Motor neuron (in vitro differentiated cells): ENCODE measurements around the gene DLX6. TPM values are rescaled to one million over a fixed set of nuclear protein-coding genes. Genes with fewer than 3 reads are reported as not detected.

Experiments used
- ATAC-seq, 8 experiments: fragments of 200-7000 bp; cut with Tn5 transposase; replicated peaks in 6 of 8; 2 replicates each; pipeline ENCODE4 v1.8.0; 2021; ENCODE audit warnings: mild to moderate bottlenecking in 8 of 8, moderate library complexity in 8 of 8
- H3K27ac ChIP-seq, 2 donors: fragments of 250-450 bp; sonication (Bioruptor Pico); 2 replicates each; pipeline ENCODE4 v1.9.0; 2021; ENCODE audit warnings: antibody characterized with exemption in 2 of 2, mild to moderate bottlenecking in 2 of 2, moderate library complexity in 1 of 2
- H3K4me1 ChIP-seq, 2 donors: fragments of 250-450 bp; sonication (Bioruptor Pico); replicated peaks in 1 of 2; 2 replicates each; pipeline ENCODE4 v1.6.1; 2021; ENCODE audit warnings: antibody characterized with exemption in 2 of 2, mild to moderate bottlenecking in 2 of 2, moderate library complexity in 1 of 2
- H3K4me3 ChIP-seq, 5 donors: fragments of 250-450 bp; sonication (Bioruptor Pico); 2 replicates each; pipeline ENCODE4 v1.9.0; 2021; ENCODE audit warnings: antibody characterized with exemption in 5 of 5, mild to moderate bottlenecking in 5 of 5, moderate library complexity in 4 of 5
- WGBS, 10 experiments: fragments of 450-650 bp; shearing (Covaris generic); methylation state at CpG; one replicate each; pipeline ENCODE4 v1.0.0; 2022; 5-methylcytosine and 5-hydroxymethylcytosine counted together
- in situ Hi-C, 9 experiments: fragments of 400-800 bp; cut with MboI; loops; one replicate each; pipeline ENCODE4 v1.15.0; 2021; ENCODE audit warnings: low sequenced_read_pairs in 9 of 9, low pct_unique_long_range_greater_than_20kb in 2 of 9; ENCODE audit not compliant: unreplicated experiment in 9 of 9
- total RNA-seq, 8 experiments: library from RNA; unstranded; fragments of 300-600 nt; gene quantifications; 2 replicates each; pipeline versions ENCODE4 v1.2.3 to v1.2.4, GENCODE V29; 2022

DLX6 gene
- total RNA-seq, 8 experiments from 2014 or later: 0.10 to 5.5 (median 0.88) TPM; not detected in 1

DNA sequence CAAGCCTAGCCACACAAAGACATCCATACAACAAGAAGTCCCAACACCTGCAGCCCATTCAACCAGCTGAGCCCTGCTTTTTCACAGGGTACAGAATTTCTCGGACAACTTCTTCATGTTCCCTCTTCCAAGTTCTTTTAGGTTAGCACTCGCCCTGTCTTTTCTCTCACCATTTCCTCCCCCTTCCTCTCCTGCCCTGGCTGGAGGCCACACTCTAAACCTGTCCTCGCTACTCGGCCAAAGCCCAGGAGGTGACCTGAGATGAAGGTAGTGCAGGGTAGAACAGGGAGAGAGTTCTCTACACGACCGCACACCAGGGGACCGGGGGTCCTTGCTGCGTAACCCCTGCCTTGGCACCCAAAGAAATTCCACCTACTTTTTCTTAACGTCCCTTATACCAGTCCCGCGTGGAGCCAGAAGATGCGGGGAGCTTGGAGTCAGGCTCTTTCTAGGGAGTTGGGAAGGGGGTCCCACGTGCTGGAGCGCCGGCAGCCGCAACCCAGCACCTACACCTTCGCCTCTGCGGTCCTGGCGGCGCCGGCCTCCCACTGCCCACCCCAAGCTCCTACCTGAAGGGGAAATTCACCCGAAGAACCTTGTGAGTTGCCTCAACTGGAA is 16.0 kb upstream of the DLX6 start:
- Histone ChIP-seq H3K27ac (no peak overlapping the region), H3K4me1 (no peaks in the 10 kb centered on the region), H3K4me3 (no peak overlapping the region)
- ATAC-seq: no peak
- 0 to 20% (median 6%) methylated on average over 1 to 11 of the region's 22 CpGs; no CpG with 5 or more reads in 3 of the 10 experiments for WGBS, 10 experiments
- in situ Hi-C loops: no loop called here

DNA sequence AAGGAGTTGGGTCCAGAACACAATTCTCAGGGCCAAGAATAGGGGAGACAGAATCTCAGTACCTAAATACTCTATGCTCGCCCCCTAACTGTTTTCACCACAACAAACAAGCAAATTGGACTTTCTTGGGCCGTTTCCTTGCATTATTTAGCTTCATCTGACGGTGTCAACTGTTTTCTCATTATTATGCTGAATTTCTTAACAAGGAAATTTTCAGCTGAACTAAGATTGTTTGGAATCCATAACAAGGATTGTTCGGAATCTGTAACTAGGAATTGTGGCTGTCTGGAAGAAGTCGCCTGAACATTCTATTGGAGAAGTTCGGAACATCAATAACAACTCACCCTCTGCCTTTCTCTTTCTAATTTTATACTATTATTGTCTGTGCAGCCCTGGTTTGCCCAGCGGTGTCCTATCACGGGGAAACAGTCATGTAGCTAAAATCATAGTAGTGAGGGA is 15.5 kb upstream of the DLX6 start:
- no peak for ATAC-seq
- Histone ChIP-seq H3K4me3 (no peak overlapping the region), H3K27ac (no peak overlapping the region), H3K4me1 (no peaks in the 10 kb centered on the region)
- WGBS, 10 experiments: 0 to 30% (median 12%) methylated on average over 2 to 8 of the region's 8 CpGs
- in situ Hi-C loops: no loop called here

- Histone ChIP-seq H3K4me3 (no peak overlapping the region), H3K4me1 (no peaks in the 10 kb centered on the region), H3K27ac (no peak overlapping the region)
- whole genome bisulfite sequencing, 10 experiments: 2 to 39% (median 5%) methylated on average over 1 to 13 of the region's 13 CpGs
- in situ Hi-C loops: no loop called here
- no peak for ATAC-seq
Measured at GRCh38 chr7:96991546-96992191, 13.7 kb upstream of the DLX6 start.

DNA sequence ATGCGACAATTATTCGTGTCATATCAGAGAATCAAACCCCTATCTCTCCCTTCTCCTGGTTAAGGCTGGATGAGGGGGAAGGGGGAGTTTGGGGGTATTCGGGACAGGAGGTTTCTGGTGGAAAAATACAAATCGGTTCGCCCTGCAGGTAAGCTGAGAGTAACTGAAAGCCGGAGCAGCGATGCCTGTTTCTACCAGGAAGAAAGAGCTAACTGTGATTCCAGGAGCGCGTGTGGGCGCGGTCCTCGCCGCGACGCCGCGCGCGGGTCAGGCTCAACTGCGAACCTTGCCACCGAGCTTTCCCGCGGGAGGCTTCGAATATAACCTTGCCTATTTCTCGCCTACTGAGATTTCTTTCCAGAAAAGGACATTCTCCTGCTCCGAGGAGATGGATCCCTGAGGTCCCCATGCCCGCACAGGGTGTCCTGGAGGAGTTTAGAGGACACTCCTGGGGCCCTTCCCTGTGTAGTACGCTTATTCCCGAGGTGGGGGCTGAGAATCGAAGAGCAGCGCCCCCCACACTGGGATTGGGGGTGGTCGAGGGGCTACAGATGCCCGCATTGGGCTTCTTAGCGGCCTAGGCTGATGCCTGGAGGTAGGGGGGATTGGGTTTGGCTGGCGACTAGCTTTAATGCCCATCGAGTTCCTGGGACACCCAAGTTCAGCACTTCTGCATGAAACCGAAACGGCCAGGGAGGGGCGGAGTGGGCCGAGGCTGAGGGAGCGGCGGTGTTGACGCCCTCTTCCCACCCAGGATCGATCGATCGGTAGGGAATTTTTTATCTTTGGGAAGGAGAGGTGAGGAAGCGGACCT is 13.0 kb upstream of the DLX6 start:
- H3K4me3 ChIP-seq: no peak overlapping the region
- no peak for ATAC-seq
- no peaks in the 10 kb centered on the region for H3K4me1 ChIP-seq
- in situ Hi-C loops: no loop called here
- H3K27ac ChIP-seq: no peak overlapping the region
- WGBS, 10 experiments: 0 to 8% (median 2%) methylated on average over 2 to 34 of the region's 47 CpGs; no CpG with 5 or more reads in 2 of the 10 experiments

GRCh38 chr7:96993094-96993865 is 12.1 kb upstream of the DLX6 start:
- no peak overlapping the region for H3K27ac ChIP-seq
- no peaks in the 10 kb centered on the region for H3K4me1 ChIP-seq
- in situ Hi-C loops: no loop called here
- no peak overlapping the region for H3K4me3 ChIP-seq
- 4 to 57% (median 8%) methylated on average over 5 to 17 of the region's 27 CpGs; no CpG with 5 or more reads in 2 of the 10 experiments for WGBS, 10 experiments
- peak in 1 of 8 experiments; percentile 43 for ATAC-seq

GRCh38 chr7:96993980-96994379 is 11.4 kb upstream of the DLX6 start:
- Histone ChIP-seq H3K4me1 (no peaks in the 10 kb centered on the region), H3K4me3 (no peak overlapping the region), H3K27ac (no peak overlapping the region)
- WGBS, 10 experiments: 0 to 17% (median 9%) methylated on average over 1 of the region's 1 CpG; no CpG with 5 or more reads in 5 of the 10 experiments
- in situ Hi-C loops: no loop called here
- ATAC-seq: no peak

- in situ Hi-C loops: no loop called here
- WGBS, 10 experiments: 0 to 33% (median 20%) methylated on average over 1 to 2 of the region's 6 CpGs; no CpG with 5 or more reads in 2 of the 10 experiments
- Histone ChIP-seq H3K27ac (no peak overlapping the region), H3K4me3 (no peak overlapping the region), H3K4me1 (no peaks in the 10 kb centered on the region)
- ATAC-seq: no peak
Measured at GRCh38 chr7:96995406-96996110, 9.8 kb upstream of the DLX6 start.

GRCh38 chr7:96996111-96996957 is 9.0 kb upstream of the DLX6 start:
- in situ Hi-C loops: no loop called here
- 0 to 80% (median 0%) methylated on average over 1 to 13 of the region's 32 CpGs; no CpG with 5 or more reads in 3 of the 10 experiments for WGBS, 10 experiments
- no peaks in the 10 kb centered on the region for H3K4me1 ChIP-seq

DNA sequence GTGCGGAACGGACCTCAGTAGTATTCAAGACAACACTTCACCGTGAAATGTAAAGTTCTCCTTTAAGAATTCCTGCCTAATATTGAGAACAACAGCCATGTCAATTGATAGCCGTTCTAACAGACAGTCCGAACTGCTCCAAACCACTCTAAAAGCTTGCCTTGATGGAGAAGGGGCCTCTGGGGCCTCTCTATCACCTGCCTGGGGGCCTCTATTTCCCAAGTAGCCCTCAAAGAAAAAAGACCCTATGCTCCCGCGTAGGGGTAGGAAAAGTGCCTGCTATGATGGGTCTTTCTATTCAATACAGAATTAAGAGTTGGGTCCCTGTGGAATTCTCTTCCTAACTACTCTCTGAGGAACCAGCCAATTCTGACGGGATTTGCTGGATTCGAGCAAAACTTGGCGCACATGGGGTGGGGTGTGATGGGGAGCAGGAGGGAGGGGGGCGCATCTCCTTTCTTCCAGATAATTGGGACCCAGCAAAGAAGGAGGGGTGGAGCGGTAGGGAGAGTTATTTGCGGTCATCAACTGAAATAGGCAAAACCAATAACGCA is 8.3 kb upstream of the DLX6 start:
- H3K4me3 ChIP-seq: no peak overlapping the region
- H3K27ac ChIP-seq: no peak overlapping the region
- in situ Hi-C loops: no loop called here
- WGBS, 10 experiments: 0 to 17% (median 3%) methylated on average over 2 to 12 of the region's 14 CpGs; no CpG with 5 or more reads in 4 of the 10 experiments
- peak in 1 of 8 experiments; percentile 17 for ATAC-seq
- no peaks in the 10 kb centered on the region for H3K4me1 ChIP-seq

More at GRCh38 chr7:96996111-96996957, 9.0 kb upstream of the DLX6 start:
- H3K4me3 ChIP-seq: no peak overlapping the region
- peak in 1 of 8 experiments; percentile 18 for ATAC-seq
- no peak overlapping the region for H3K27ac ChIP-seq

GRCh38 chr7:96997512-96998032 is 7.8 kb upstream of the DLX6 start:
- WGBS, 10 experiments: 1 to 20% (median 3%) methylated on average over 3 to 19 of the region's 23 CpGs; no CpG with 5 or more reads in 4 of the 10 experiments
- no peak for ATAC-seq
- Histone ChIP-seq H3K4me1 (no peaks in the 10 kb centered on the region), H3K27ac (no peak overlapping the region), H3K4me3 (no peak overlapping the region)
- in situ Hi-C loops: no loop called here

- WGBS, 10 experiments: 0 to 30% (median 0%) methylated on average over 1 to 3 of the region's 11 CpGs; no CpG with 5 or more reads in 4 of the 10 experiments
- Histone ChIP-seq H3K4me1 (no peaks in the 10 kb centered on the region), H3K27ac (no peak overlapping the region), H3K4me3 (no peak overlapping the region)
- ATAC-seq: no peak
- in situ Hi-C loops: no loop called here
Measured at GRCh38 chr7:96998333-96998732, 7.0 kb upstream of the DLX6 start.
